ENCODE results near the gene NPHS1.

NPHS1 gene

DNA sequence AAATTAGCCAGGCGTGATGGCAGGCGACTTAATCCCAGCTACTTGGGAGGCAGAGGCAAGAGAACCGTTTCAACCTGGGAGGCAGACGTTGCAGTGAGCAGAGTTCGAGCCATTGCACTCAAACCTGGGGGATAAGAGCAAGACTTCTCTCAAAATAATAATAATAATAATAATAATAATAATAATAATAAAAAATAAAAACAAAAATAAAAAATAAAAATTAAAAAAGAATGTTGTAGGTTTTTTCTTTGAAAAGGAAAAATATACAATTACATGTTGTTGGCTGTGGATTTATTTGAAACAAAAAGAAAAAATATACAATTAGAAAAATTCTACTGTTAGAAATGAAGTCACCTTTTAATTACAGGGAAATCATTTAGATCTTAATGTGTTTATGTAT is 28.2 kb downstream of the NPHS1 start:
- Histone ChIP-seq H3K27me3 (peaks cover 3% of the 10 kb centered on the region; the same call in 1 of the 2 replicates), H3K9me3 (no peaks in the 10 kb centered on the region), H3K4me1 (no peaks in the 10 kb centered on the region), H3K36me3 (no peaks in the 10 kb centered on the region), H3K4me3 (ENCODE audit: low read depth, low read length) (no peak overlapping the region)
- DNase-seq: no peak
- no peak for TF ChIP-seq CTCF (IDR thresholded peaks at IDR 0.05; ENCODE audit: low read depth, low read length)

GRCh38 chr19:35822579-35822978 is 29.7 kb downstream of the NPHS1 start:
- no peak for DNase-seq
- Histone ChIP-seq H3K4me3 (ENCODE audit: low read depth, low read length) (no peak overlapping the region), H3K27me3 (peaks cover 3% of the 10 kb centered on the region; the same call in 1 of the 2 replicates)

GRCh38 chr19:35818445-35818844 is 33.9 kb downstream of the NPHS1 start:
- H3K27me3 ChIP-seq: no peaks in the 10 kb centered on the region
- H3K9me3 ChIP-seq: no peaks in the 10 kb centered on the region; the same call in 1 of the 2 replicates
- no peak for DNase-seq
- H3K4me1 ChIP-seq: no peaks in the 10 kb centered on the region
- no peaks in the 10 kb centered on the region for H3K36me3 ChIP-seq
- no peak overlapping the region for H3K4me3 ChIP-seq (ENCODE audit: low read depth, low read length)
- TF ChIP-seq CTCF (IDR thresholded peaks at IDR 0.05; ENCODE audit: low read depth, low read length): no peak

More at GRCh38 chr19:35822579-35822978, 29.7 kb downstream of the NPHS1 start:
- Histone ChIP-seq H3K4me1 (no peaks in the 10 kb centered on the region), H3K9me3 (no peaks in the 10 kb centered on the region), H3K36me3 (no peaks in the 10 kb centered on the region)
- TF ChIP-seq CTCF (IDR thresholded peaks at IDR 0.05; ENCODE audit: low read depth, low read length): no peak

DNA sequence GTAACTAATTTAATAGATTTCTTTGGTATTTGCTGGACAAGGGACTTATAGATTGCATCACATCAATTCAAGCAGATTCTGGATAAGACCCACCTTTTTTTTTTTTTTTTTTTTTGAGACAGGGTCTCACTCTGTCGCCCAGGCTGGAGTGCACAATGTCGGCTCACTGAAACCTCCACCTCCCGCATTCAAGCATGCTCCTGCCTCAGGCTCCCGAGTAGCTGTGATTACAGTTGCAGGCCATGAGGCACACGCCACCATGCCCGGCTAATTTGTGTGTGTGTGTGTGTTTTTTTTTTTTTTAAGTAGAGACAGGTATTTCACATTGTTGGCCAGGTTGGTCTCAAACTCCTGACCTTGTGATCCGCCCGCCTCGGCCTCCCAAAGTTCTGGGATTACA is 35.5 kb downstream of the NPHS1 start:
- no peaks in the 10 kb centered on the region for H3K36me3 ChIP-seq
- no peak for TF ChIP-seq CTCF (IDR thresholded peaks at IDR 0.05; ENCODE audit: low read depth, low read length)
- H3K4me3 ChIP-seq (ENCODE audit: low read depth, low read length): no peak overlapping the region
- H3K4me1 ChIP-seq: no peaks in the 10 kb centered on the region
- no peaks in the 10 kb centered on the region for H3K27me3 ChIP-seq
- no peaks in the 10 kb centered on the region; the same call in 1 of the 2 replicates for H3K9me3 ChIP-seq
- no peak for DNase-seq

GRCh38 chr19:35816262-35816661 is 36.0 kb downstream of the NPHS1 start:
- DNase-seq: no peak
- Histone ChIP-seq H3K36me3 (no peaks in the 10 kb centered on the region), H3K9me3 (no peaks in the 10 kb centered on the region; the same call in 1 of the 2 replicates), H3K4me3 (ENCODE audit: low read depth, low read length) (no peak overlapping the region), H3K4me1 (no peaks in the 10 kb centered on the region), H3K27me3 (no peaks in the 10 kb centered on the region)
- TF ChIP-seq CTCF (IDR thresholded peaks at IDR 0.05; ENCODE audit: low read depth, low read length): no peak

DNA sequence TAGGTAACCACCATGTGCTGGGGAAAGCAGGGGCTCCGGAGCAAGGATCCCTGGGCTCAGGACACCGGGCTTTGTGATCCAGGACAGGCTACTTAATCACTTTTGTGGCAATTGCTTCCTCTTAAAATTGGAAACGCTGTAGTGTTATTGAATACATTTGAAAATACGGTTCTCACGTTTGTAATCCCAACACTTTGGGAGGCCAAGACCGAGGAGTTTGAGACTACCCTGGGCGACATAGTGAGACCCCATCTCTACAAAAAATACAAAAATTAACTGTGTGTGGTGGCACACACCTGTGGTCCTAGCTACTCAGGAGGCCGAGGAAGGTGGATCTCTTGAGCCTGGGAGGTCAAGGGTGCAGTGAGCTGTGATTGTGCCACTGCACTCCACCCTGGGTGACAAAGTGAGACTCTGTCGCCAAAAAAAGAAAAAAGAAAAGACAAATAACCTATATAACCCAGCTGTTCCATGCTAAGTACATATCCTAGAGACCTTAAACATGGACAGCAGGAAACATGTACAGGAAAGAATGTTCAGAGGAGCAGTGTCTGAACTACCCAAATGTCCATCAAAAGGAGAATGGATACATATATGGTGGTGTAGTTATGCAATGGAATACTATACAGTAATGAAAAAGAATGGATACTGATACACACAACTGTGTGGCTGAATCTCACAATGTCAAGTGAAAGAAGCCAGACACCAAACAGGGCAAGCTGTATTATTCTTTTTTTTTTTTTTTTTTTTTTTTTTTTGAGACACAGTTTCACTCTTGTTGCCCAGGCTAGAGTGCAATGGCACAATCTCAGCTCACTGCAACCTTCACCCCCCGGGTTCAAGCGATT is 39.0 kb downstream of the NPHS1 start:
- DNase-seq: no peak
- Histone ChIP-seq H3K4me3 (ENCODE audit: low read depth, low read length) (no peak overlapping the region), H3K36me3 (no peaks in the 10 kb centered on the region), H3K4me1 (no peaks in the 10 kb centered on the region), H3K9me3 (no peaks in the 10 kb centered on the region; the same call in 1 of the 2 replicates), H3K27me3 (no peaks in the 10 kb centered on the region)
- no peak for TF ChIP-seq CTCF (IDR thresholded peaks at IDR 0.05; ENCODE audit: low read depth, low read length)

All from BE2C (cell line).